ENCODE results near the gene STK32A.

Gene STK32A

DNA sequence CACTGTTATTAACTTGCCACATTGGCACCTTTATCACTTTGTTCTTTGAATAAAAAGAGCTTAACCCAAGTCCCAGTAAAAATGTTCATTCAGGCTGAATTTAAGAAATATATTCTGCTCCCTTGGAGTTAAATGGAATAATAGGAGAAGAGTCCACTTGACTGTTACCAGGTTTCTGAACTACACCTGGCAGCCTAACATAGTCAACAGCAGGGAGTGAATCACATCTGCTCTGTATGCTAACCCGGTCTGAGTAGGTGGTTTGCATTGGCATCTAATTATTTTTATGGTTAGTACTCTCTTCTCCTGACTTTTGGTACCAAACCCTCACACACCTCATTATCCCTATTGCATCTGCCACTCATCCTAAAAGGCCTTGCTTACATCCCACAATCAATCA lies 86.7 kb downstream of the STK32A start:
- H3K27ac Mint-ChIP-seq = no peak overlapping the region
- no peaks in the 10 kb centered on the region for H3K9me3 Mint-ChIP-seq
- no peaks in the 10 kb centered on the region for H3K36me3 Mint-ChIP-seq (ENCODE audit: low read depth)
- no peaks in the 10 kb centered on the region for H3K27me3 Mint-ChIP-seq (ENCODE audit: low read depth)
- no peaks in the 10 kb centered on the region for H3K4me1 Mint-ChIP-seq
- no peak overlapping the region for H3K4me3 Mint-ChIP-seq
- TF ChIP-seq, protein P1, sequence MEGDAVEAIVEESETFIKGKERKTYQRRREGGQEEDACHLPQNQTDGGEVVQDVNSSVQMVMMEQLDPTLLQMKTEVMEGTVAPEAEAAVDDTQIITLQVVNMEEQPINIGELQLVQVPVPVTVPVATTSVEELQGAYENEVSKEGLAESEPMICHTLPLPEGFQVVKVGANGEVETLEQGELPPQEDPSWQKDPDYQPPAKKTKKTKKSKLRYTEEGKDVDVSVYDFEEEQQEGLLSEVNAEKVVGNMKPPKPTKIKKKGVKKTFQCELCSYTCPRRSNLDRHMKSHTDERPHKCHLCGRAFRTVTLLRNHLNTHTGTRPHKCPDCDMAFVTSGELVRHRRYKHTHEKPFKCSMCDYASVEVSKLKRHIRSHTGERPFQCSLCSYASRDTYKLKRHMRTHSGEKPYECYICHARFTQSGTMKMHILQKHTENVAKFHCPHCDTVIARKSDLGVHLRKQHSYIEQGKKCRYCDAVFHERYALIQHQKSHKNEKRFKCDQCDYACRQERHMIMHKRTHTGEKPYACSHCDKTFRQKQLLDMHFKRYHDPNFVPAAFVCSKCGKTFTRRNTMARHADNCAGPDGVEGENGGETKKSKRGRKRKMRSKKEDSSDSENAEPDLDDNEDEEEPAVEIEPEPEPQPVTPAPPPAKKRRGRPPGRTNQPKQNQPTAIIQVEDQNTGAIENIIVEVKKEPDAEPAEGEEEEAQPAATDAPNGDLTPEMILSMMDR (IDR thresholded peaks at IDR 0.05; ENCODE audit: unreplicated experiment in 3 of 3) = no peak

DNA sequence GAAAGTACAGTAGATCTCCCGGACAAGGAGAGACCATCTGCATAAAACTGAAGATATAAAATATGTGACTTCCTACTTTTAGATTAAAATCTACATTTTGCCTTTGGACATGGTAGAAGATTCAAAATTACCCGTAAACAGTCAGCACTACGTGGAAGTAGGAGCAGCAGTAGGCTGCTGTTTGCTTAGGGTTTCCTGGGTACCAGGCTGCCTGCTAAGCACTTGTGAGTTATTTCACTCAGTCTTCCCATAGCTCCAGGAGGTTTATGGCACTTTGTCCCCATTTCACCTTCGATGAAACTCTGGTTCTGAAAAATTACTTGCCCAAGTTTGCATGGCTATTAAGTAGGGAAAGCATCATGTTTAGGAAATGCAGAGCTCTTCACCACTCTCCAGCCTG lies 92.6 kb downstream of the STK32A start:
- Mint-ChIP-seq H3K27me3 (ENCODE audit: low read depth) (no peaks in the 10 kb centered on the region), H3K9me3 (no peaks in the 10 kb centered on the region), H3K36me3 (ENCODE audit: low read depth) (no peaks in the 10 kb centered on the region), H3K4me1 (no peaks in the 10 kb centered on the region), H3K27ac (no peak overlapping the region), H3K4me3 (no peak overlapping the region)
- TF ChIP-seq, protein P1 (IDR thresholded peaks at IDR 0.05; ENCODE audit: unreplicated experiment in 3 of 3) = no peak

DNA sequence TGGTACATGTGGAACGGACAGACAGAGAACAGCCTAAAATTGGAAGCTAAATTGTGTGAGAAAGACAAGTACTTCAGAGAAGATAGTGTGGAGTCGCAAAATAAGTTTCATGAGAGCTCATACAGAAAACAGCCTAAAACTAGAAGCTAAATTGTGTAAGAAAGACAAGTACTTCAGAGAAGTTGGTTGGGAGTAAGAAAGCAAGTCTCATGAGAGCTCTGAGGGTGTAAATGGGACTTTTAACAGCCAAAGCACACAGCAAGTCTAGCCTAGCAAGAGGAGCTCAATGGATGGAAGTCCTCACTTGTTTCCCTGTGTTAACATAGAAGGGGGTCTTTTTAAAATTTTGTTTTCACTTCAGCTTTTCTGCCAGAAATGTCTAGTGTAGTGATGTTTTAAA lies 93.1 kb downstream of the STK32A start:
- Mint-ChIP-seq H3K4me1 (no peaks in the 10 kb centered on the region), H3K4me3 (no peak overlapping the region), H3K27ac (no peak overlapping the region), H3K36me3 (ENCODE audit: low read depth) (no peaks in the 10 kb centered on the region), H3K9me3 (no peaks in the 10 kb centered on the region), H3K27me3 (ENCODE audit: low read depth) (no peaks in the 10 kb centered on the region)
- TF ChIP-seq, protein P1 (IDR thresholded peaks at IDR 0.05; ENCODE audit: unreplicated experiment in 3 of 3) = no peak

- H3K4me3 Mint-ChIP-seq = no peak overlapping the region
- H3K4me1 Mint-ChIP-seq = peaks cover 11% of the 10 kb centered on the region
- H3K27me3 Mint-ChIP-seq (ENCODE audit: low read depth) = no peaks in the 10 kb centered on the region
- peaks cover 1% of the 10 kb centered on the region for H3K9me3 Mint-ChIP-seq
- H3K27ac Mint-ChIP-seq = peak overlapping the region; percentile 86 to 89 (median 87)
- TF ChIP-seq, protein P1 (IDR thresholded peaks at IDR 0.05; ENCODE audit: unreplicated experiment in 3 of 3) = no peak
- H3K36me3 Mint-ChIP-seq (ENCODE audit: low read depth) = peaks cover 5% of the 10 kb centered on the region
Measured at GRCh38 chr5:147332658-147333057, 97.8 kb downstream of the STK32A start.

DNA sequence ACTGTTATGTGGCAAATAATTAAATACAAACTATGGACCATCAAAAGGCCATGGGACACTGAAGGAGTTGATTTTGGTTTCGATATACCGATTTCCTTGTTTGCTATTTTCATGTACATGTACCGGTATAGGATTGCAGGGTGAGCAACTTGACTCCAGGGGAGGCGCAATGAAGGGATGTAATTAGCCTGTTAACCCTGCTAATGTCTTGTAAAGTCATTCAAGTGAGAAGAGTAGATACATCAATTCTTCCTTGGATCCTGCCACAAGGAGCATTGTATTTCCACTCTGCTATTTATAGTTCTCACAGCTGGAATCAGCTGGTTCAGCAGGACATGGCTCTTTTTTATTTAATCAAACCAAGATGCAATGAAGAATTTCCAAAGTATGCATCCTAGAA lies 102.0 kb downstream of the STK32A start:
- TF ChIP-seq, protein P1 (IDR thresholded peaks at IDR 0.05; ENCODE audit: unreplicated experiment in 3 of 3) = no peak
- H3K36me3 Mint-ChIP-seq (ENCODE audit: low read depth) = peaks cover 14% of the 10 kb centered on the region
- H3K4me1 Mint-ChIP-seq = peaks cover 19% of the 10 kb centered on the region
- peaks cover 10% of the 10 kb centered on the region for H3K9me3 Mint-ChIP-seq
- H3K27me3 Mint-ChIP-seq (ENCODE audit: low read depth) = no peaks in the 10 kb centered on the region
- no peak overlapping the region for H3K4me3 Mint-ChIP-seq
- peak overlapping the region; percentile 5 to 39 (median 24) for H3K27ac Mint-ChIP-seq

- peaks cover 10% of the 10 kb centered on the region for H3K9me3 Mint-ChIP-seq
- peak overlapping the region in 1 of 3 experiments; percentile 19 for H3K27ac Mint-ChIP-seq
- peaks cover 24% of the 10 kb centered on the region for H3K4me1 Mint-ChIP-seq
- H3K27me3 Mint-ChIP-seq (ENCODE audit: low read depth) = no peaks in the 10 kb centered on the region
- H3K4me3 Mint-ChIP-seq = no peak overlapping the region
- TF ChIP-seq, protein P1 (IDR thresholded peaks at IDR 0.05; ENCODE audit: unreplicated experiment in 3 of 3) = no peak
- H3K36me3 Mint-ChIP-seq (ENCODE audit: low read depth) = peaks cover 14% of the 10 kb centered on the region
Measured at GRCh38 chr5:147339313-147339712, 104.5 kb downstream of the STK32A start.
